Stimulated activated CD8-positive, alpha-beta memory T cell treated with anti-CD3 and anti-CD28 coated beads, Interleukin-15, amount 100 ng/mL, for 48 hours (primary cell): ENCODE measurements around the gene TNS3.

ENCODE experiments used
- DNase-seq, 2 donors: peaks; one replicate each; pipeline ENCODE4 v3.0.0-alpha.2; 2020; ENCODE audit warnings: low read depth in 2 of 2

Gene TNS3

GRCh38 chr7:47408675-47409074 lies 173.2 kb downstream of the TNS3 start:
- DNase-seq: no peak

GRCh38 chr7:47407821-47408674 lies 173.9 kb downstream of the TNS3 start:
- DNase-seq: no peak

GRCh38 chr7:47407136-47407535 lies 174.8 kb downstream of the TNS3 start:
- no peak for DNase-seq

GRCh38 chr7:47406801-47407129 lies 175.1 kb downstream of the TNS3 start:
- no peak for DNase-seq

GRCh38 chr7:47405921-47406800 lies 175.8 kb downstream of the TNS3 start:
- DNase-seq: no peak

GRCh38 chr7:47405286-47405904 lies 176.5 kb downstream of the TNS3 start:
- no peak for DNase-seq

GRCh38 chr7:47404010-47404409 lies 177.9 kb downstream of the TNS3 start:
- DNase-seq: no peak

GRCh38 chr7:47402941-47403866 lies 178.7 kb downstream of the TNS3 start:
- DNase-seq: no peak

- no peak for DNase-seq
Observed at GRCh38 chr7:47401611-47402570, 180.0 kb downstream of the TNS3 start.

GRCh38 chr7:47400741-47401206 lies 181.1 kb downstream of the TNS3 start:
- DNase-seq: no peak

- no peak for DNase-seq
Observed at GRCh38 chr7:47400001-47400400, 181.9 kb downstream of the TNS3 start.

GRCh38 chr7:47394751-47395252 lies 187.1 kb downstream of the TNS3 start:
- DNase-seq: no peak

GRCh38 chr7:47394216-47394615 lies 187.7 kb downstream of the TNS3 start:
- DNase-seq: no peak

GRCh38 chr7:47393406-47393805 lies 188.5 kb downstream of the TNS3 start:
- no peak for DNase-seq

GRCh38 chr7:47392241-47392759 lies 189.6 kb downstream of the TNS3 start:
- DNase-seq: no peak

- no peak for DNase-seq
Observed at GRCh38 chr7:47391726-47392125, 190.2 kb downstream of the TNS3 start.

GRCh38 chr7:47390914-47391313 lies 191.0 kb downstream of the TNS3 start:
- DNase-seq: no peak

GRCh38 chr7:47389923-47390630 lies 191.8 kb downstream of the TNS3 start:
- no peak for DNase-seq
